SK-N-MC (cell line): Measurements from ENCODE around the gene C16orf87.

Experiments used
- EZH2 ChIP-seq: fragments of 200-600 bp; sonication (generic); IDR thresholded peaks from one replicate; pipeline ENCODE4 v1.6.1; 2017; ENCODE audit warnings: antibody characterized with exemption
- POLR2AphosphoS5 ChIP-seq: IDR thresholded peaks from 2 replicates; pipeline ENCODE4 v1.6.1; 2012; ENCODE audit warnings: mild to moderate bottlenecking, low read depth, low read length, borderline replicate concordance

DNA sequence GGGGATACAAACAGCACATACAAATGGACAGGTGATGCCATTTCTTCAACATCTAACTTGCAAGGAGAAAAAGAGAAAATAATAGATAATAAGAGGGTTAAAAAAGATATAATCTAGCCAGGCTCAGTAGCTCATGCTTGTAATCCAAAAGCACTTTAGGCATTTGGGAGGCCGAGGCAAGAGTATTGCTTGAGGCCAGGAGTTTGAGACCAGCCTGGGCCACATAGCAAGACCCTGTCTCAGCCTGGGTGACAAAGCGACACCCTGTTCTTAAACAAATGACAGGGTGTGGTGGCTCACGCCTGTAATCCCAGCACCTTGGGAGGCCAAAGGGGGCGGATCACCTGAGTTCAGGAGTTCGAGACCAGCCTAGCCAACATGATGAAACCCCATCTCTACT, 19.3 kb downstream of the C16orf87 start:
- TF ChIP-seq POLR2AphosphoS5 (no peak), EZH2 (no peak)
